K562 (cell line): Measurements from ENCODE around the gene CREB3L4. TPM values are rescaled to one million over a fixed set of nuclear protein-coding genes. Genes with fewer than 3 reads are reported as not detected.

Experiments used
- ARID3A ChIP-seq: IDR thresholded peaks from 2 replicates; pipeline ENCODE4 v1.6.1; 2012; ENCODE audit warnings: low read depth, low read length, improper control_type of control experiment, borderline replicate concordance
- ESRRA ChIP-seq: fragments of 450-650 bp; IDR thresholded peaks from 2 replicates; pipeline ENCODE4 v1.6.1; 2014; ENCODE audit warnings: low read depth, mild to moderate bottlenecking, moderate library complexity, borderline replicate concordance
- ETS1 ChIP-seq: conservative IDR thresholded peaks from 2 replicates; pipeline ENCODE4 v1.6.1; 2011; ENCODE audit warnings: low read depth, mild to moderate bottlenecking, low read length; ENCODE audit not compliant: control insufficient read depth
- FOS ChIP-seq: IDR thresholded peaks from 3 replicates; pipeline ENCODE4 v1.6.1; 2011; ENCODE audit not compliant: insufficient read length; ENCODE audit errors: extremely low read depth
- ID3 ChIP-seq, 2 experiments: fragments of 250-450 bp in 1 of 2; fragments of 450-650 bp in 1 of 2; sonication (Bioruptor Pico) in 1 of 2; IDR thresholded peaks; 2 replicates each; pipeline versions ENCODE4 v1.6.1 to v1.8.0; 2016 to 2021; ENCODE audit warnings: mild to moderate bottlenecking in 2 of 2, moderate library complexity in 2 of 2, missing compliant biosample characterization in 1 of 2, missing genetic modification characterization in 1 of 2
- NR2C1 ChIP-seq, 2 experiments: fragments of 450-650 bp; IDR thresholded peaks; 2 replicates each; pipeline ENCODE4 v1.6.1; 2017; ENCODE audit warnings: mild to moderate bottlenecking in 2 of 2, antibody characterized with exemption in 1 of 2, inconsistent platforms in 1 of 2, missing compliant biosample characterization in 1 of 2, missing genetic modification characterization in 1 of 2
- SIX5 ChIP-seq, 2 experiments: IDR thresholded peaks; 2 replicates each; pipeline ENCODE4 v1.6.1; 2011; ENCODE audit warnings: low read length in 2 of 2, borderline replicate concordance in 1 of 2, low read depth in 1 of 2, mild to moderate bottlenecking in 1 of 2, moderate library complexity in 1 of 2; ENCODE audit not compliant: insufficient read depth in 1 of 2
- SPI1 ChIP-seq: IDR thresholded peaks from 2 replicates; pipeline ENCODE4 v1.6.1; 2011; ENCODE audit warnings: low read depth, low read length, control low read depth, borderline replicate concordance
- TCFL5 ChIP-seq: fragments of 250-450 bp; sonication (Bioruptor Pico); conservative IDR thresholded peaks from 2 replicates; pipeline ENCODE4 v1.6.1; 2021; ENCODE audit warnings: mild to moderate bottlenecking, moderate library complexity, matching md5 sums
- THAP7 ChIP-seq: fragments of 250-450 bp; sonication (Bioruptor Pico); IDR thresholded peaks from 2 replicates; pipeline ENCODE4 v1.5.0; 2021
- XRCC5 ChIP-seq: fragments of 200-400 bp; formaldehyde crosslinking; IDR thresholded peaks from 2 replicates; pipeline ENCODE4 v1.6.1; 2017; ENCODE audit warnings: low read depth, mild to moderate bottlenecking, low read length
- polyA plus RNA-seq, 8 experiments: library from polyadenylated mRNA; depleted of rRNA in 4 of 8; stranded (reverse) in 5 of 8; unstranded in 3 of 8; fragments of >200 nt; fragmentation: Nextera tagmentation in 2 of 8; fragmentation: Illumina TruSeq in 1 of 8; extraction: Ambion mirVana in 2 of 8; extraction: Trizol in 1 of 8; gene quantifications; 2 replicates each; pipeline versions ENCODE4 v1.2.1 to v1.2.3, GENCODE V29; 2011 to 2014; ENCODE audit warnings: inconsistent platforms in 1 of 8, missing spikeins in 1 of 8
- total RNA-seq, 7 experiments: library from RNA; depleted of rRNA in 6 of 7; stranded (reverse); fragments of >200 nt in 6 of 7; fragmentation: Illumina TruSeq in 2 of 7; extraction: Trizol in 2 of 7; gene quantifications; 2 replicates each; pipeline versions ENCODE4 v1.2.1 to v1.2.3, GENCODE V29; 2011 to 2021; ENCODE audit warnings: low replicate concordance in 1 of 7
- TF ChIP-seq, protein P1 (sequence below): sonication (generic); formaldehyde crosslinking; IDR thresholded peaks from 2 replicates; pipeline ENCODE4 v1.8.0; 2023; ENCODE audit warnings: missing genetic modification reagents, mild to moderate bottlenecking, borderline replicate concordance
- TF ChIP-seq, protein P2 (sequence below): fragments of 450-650 bp; IDR thresholded peaks from 2 replicates; pipeline ENCODE4 v1.6.1; 2017; ENCODE audit warnings: mild to moderate bottlenecking, moderate library complexity

Gene CREB3L4
- total and polyA plus RNA-seq, 9 of the 15 experiments (the other 6 are each of a cell fraction or from before 2014, with no cell fraction given): 9.9 to 18.6 (median 13.9) TPM

DNA sequence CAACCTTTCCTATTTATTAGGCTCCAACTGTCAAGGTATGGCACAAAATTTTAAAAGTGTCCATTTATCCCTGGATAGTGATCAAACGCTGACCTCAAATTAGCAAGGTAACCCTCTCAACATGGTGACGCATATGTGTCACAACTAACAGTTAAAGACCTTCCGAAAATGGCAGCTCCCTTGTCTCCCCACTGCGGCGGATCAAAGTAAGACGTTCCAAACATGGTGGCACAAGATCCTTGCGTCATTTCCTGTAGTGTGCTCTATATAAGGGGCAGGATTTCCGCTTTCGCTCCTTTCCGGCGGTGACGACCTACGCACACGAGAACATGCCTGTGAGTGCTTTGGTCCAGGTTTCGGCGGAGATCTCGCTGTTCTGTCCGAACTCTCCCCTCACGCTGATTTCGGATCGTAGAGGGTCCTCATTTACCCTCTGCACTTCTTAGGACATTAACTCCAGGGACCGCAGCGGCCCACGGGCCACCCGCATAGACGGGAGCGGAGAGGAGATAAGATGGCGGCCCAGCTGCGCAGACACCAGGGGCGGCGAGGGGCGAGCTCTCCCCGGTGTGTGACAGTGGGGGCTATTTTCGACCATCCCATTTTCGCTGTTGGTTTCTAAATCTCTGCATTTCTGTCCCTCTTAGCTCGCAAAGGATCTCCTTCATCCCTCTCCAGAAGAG lies 22.9 kb downstream of the CREB3L4 start, which contains the start of gene RPS27 (continued):
- TF ChIP-seq, protein P1, sequence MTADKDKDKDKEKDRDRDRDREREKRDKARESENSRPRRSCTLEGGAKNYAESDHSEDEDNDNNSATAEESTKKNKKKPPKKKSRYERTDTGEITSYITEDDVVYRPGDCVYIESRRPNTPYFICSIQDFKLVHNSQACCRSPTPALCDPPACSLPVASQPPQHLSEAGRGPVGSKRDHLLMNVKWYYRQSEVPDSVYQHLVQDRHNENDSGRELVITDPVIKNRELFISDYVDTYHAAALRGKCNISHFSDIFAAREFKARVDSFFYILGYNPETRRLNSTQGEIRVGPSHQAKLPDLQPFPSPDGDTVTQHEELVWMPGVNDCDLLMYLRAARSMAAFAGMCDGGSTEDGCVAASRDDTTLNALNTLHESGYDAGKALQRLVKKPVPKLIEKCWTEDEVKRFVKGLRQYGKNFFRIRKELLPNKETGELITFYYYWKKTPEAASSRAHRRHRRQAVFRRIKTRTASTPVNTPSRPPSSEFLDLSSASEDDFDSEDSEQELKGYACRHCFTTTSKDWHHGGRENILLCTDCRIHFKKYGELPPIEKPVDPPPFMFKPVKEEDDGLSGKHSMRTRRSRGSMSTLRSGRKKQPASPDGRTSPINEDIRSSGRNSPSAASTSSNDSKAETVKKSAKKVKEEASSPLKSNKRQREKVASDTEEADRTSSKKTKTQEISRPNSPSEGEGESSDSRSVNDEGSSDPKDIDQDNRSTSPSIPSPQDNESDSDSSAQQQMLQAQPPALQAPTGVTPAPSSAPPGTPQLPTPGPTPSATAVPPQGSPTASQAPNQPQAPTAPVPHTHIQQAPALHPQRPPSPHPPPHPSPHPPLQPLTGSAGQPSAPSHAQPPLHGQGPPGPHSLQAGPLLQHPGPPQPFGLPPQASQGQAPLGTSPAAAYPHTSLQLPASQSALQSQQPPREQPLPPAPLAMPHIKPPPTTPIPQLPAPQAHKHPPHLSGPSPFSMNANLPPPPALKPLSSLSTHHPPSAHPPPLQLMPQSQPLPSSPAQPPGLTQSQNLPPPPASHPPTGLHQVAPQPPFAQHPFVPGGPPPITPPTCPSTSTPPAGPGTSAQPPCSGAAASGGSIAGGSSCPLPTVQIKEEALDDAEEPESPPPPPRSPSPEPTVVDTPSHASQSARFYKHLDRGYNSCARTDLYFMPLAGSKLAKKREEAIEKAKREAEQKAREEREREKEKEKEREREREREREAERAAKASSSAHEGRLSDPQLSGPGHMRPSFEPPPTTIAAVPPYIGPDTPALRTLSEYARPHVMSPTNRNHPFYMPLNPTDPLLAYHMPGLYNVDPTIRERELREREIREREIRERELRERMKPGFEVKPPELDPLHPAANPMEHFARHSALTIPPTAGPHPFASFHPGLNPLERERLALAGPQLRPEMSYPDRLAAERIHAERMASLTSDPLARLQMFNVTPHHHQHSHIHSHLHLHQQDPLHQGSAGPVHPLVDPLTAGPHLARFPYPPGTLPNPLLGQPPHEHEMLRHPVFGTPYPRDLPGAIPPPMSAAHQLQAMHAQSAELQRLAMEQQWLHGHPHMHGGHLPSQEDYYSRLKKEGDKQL: no peak
- TF ChIP-seq SPI1 (peak; percentile 79), THAP7 (CRISPR knock-in tag) (peak; percentile 99), NR2C1 (IDR thresholded peaks at IDR 0.05) (peak; percentile 85), NR2C1 (tag; IDR thresholded peaks at IDR 0.05) (peak; percentile 87), SIX5 (IDR thresholded peaks at IDR 0.05; ENCODE audit: borderline replicate concordance in 1 of 2, insufficient read depth in 1 of 2, low read depth in 1 of 2, low read length in 2 of 2) (peak; percentile 74 to 79), ESRRA (peak; percentile 50; the same call in 1 of the 2 replicates), XRCC5 (peak; percentile 92; the same call in 1 of the 2 replicates), ETS1 (peak; percentile 85), TCFL5 (CRISPR knock-in tag) (0 out of 2 replicates have a peak, but pooled peaks have one; percentile 31), ARID3A (no peak), FOS (no peak), ID3 (CRISPR knock-in tag; IDR thresholded peaks at IDR 0.05) (no peak), ID3 (tag; IDR thresholded peaks at IDR 0.05) (peak; percentile 88)
- TF ChIP-seq, protein P2, sequence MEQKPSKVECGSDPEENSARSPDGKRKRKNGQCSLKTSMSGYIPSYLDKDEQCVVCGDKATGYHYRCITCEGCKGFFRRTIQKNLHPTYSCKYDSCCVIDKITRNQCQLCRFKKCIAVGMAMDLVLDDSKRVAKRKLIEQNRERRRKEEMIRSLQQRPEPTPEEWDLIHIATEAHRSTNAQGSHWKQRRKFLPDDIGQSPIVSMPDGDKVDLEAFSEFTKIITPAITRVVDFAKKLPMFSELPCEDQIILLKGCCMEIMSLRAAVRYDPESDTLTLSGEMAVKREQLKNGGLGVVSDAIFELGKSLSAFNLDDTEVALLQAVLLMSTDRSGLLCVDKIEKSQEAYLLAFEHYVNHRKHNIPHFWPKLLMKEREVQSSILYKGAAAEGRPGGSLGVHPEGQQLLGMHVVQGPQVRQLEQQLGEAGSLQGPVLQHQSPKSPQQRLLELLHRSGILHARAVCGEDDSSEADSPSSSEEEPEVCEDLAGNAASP: no peak
